HG03280 (cell line): Measurements from ENCODE around the gene VIT.
"Not testable (repeated sequence)": the region's sequence is repeated elsewhere in the genome, so short reads cannot be mapped to it uniquely, and the experiment has no call there.

Experiments
- ATAC-seq: cut with Tn5 transposase; IDR thresholded peaks from one replicate; pipeline ENCODE4 v1.9.1; 2021; ENCODE audit warnings: mild to moderate bottlenecking, moderate library complexity; ENCODE audit not compliant: unreplicated experiment

The VIT gene

DNA sequence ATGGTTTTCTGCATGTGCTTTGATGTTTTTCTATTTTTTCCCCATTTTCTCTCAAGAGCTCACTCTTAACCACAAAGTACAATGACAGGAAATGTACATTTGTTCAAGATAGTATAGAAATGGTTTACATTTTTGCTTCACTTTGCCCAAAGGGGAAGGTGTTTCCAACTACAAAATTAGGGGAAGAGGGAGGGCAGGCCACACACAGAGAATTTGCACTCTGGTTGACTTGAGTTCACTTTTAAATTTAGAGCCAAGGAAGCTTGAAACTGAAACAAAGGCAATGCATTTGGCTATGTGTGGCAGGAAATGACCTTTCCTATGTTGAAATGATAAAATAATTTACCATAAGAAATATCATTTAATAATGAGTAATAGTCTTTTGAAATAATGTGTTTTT is 19.1 kb upstream of the VIT start:
- no peak for ATAC-seq

DNA sequence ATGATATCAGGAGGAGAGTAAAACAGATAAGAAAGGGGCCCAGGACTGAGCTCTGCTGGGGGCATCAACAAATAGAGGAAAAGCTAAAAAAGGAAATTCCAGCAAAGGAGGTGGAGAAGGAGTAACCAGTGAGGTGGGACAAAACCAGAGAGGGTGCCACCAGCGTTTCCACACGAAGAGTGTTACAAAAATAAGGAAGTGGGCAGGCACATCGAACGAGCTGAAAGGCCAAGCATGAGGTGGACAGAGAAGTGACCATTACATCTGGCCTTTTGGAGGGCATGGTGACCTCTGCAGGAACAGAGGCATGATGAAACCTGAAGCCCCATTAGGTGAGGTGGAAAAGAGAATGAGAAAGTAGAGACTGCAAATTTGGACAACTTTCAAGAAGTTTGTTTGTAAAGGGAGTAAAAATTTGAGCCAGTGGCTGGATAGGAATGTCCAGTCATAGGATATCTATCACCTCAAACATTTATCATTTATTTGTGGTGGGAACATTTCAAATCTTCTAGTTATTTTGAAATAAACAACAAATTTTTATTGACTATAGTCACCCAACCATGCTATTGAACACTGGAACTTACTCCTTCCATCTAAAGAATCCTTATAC is 18.4 kb upstream of the VIT start:
- ATAC-seq: no peak

DNA sequence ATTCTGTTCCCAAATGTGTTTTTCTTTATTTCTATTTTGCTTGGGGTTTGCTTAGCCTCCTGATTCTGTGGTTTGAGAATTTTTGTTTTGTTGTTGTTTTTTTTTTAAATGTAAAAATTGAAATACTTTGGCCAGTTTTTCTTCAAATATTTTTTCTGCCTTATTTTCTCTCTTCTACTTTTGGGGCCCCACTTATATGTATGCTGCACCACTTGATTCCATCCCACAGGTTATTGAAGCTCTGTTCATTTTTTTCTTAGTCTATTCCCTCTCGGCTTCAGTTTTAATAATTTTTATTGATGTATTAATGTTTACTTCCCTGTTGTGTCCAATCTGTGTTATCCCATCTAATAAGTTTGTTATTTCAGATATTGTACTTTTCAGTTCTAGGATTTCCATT is 17.7 kb upstream of the VIT start:
- ATAC-seq: no peak

DNA sequence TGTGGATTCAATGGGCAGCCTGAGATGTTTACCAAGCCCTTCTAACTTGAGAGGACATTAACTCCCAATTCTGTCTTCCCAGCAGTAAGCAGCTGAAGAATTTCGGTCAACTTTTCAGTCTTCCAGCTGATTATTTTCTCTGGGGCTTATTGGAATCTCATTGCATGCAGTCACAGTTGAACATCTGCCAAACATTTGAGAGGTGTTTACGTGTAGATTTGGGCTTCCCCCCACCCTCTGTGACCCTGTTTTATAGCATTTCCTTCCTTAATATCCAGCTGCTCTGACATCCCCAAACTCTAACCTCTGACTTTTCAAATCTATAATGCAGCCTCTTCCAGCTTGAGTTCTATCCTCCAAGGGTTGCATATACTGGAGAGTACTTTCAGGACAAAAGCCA is 16.5 kb upstream of the VIT start:
- no peak for ATAC-seq

DNA sequence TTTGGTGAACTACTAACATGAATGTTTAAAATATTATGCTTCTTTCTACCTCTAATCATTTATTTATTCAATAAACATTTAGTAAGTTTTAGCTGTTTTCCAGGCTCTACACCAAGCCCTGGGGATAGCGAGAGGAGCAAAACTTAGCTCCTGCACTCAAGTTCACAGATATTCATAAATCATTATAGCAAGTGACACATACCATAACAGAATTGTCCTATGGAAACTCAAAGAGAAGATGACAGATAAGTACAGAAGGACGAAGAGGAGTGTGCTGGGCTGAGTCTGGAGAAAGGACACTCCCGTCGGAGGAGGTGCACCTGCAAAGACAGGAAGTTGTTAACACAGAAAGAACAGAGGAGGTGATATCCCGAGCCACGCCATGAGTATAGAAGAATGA is 13.9 kb upstream of the VIT start:
- no peak for ATAC-seq

DNA sequence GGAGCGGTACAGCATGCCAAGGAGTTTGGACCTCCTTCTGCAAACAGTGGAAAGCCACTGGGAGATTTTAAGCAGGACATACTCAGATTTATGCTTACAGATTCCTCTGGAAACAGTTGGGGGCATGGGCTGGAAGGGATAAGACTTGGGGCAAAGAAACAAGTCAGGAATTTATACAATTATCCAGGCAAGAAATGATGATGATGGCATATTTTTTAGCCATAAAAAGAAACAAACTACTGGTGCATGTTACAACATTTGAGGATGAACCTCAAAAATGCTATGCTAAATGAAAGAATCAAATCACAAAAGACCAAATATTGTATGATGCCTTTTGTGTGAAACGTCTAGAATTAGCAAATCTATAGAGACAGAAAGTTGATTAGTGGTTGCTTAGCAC is 13.5 kb upstream of the VIT start:
- no peak for ATAC-seq

DNA sequence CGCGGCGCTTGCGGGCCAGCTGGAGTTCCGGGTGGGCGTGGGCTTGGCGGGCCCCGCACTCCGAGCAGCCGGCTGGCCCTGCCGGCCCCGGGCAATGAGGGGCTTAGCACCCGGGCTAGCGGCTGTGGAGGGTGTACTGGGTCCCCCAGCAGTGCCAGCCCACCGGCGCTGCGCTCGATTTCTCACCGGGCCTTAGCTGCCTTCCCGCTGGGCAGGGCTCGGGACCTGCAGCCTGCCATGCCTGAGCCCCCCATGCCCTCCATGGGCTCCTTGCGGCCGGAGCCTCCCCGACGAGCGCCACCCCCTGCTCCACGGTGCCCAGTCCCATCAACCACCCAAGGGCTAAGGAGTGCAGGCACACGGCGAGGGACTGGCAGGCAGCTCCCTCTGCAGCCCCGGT is 8.2 kb upstream of the VIT start:
- not testable (repeated sequence) for ATAC-seq

DNA sequence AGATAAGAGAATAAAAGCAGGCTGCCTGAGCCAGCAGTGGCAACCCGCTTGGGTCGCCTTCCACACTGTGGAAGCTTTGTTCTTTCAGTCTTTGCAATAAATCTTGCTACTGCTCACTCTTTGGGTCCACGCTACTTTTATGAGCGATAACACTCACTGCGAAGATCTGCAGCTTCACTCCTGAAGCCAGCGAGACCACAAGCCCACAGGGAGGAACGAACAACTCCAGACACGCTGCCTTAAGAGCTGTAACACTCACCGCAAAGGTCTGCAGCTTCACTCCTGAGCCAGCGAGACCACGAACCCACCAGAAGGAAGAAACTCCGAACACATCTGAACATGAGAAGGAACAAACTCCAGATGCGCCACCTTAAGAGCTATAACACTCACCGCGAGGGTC is 7.5 kb upstream of the VIT start:
- ATAC-seq: not testable (repeated sequence)

DNA sequence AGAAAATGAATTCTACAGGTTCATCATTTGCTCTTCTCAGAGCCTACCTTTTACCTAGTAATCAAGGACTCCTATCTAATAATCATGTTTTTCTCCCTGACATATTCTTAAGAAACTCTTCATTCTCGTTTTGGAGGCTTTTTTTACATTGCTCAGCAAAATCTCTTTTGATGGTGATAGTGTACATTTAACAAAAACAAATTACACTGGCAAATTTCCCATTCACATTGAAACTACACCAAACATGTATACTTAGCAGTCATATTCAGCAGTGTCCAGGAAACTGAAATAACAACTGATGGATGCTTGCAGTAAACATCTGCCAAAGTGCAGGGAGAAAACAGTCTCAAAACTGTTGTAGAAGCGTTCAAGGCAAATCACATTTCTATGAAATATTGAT is 4.4 kb upstream of the VIT start:
- no peak for ATAC-seq

DNA sequence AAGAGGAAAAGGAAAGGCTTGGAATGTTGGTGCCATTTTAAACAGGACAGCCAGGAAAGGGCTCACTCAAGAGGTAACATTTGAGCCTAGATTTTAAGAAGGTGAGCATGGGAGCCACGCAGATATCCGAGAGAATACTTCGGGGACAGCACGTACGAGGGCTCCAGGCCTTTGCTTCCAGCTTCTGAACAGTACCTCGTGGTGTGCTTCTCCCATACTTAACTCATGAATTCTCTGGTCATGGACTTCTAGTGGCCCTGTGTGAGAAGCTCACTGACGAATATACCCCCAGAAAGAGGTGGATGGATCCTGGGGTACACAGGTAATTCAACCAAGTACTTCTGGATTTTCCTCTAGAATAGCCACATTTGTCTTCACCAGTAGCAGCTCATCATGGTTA is 2.7 kb upstream of the VIT start:
- ATAC-seq: no peak

DNA sequence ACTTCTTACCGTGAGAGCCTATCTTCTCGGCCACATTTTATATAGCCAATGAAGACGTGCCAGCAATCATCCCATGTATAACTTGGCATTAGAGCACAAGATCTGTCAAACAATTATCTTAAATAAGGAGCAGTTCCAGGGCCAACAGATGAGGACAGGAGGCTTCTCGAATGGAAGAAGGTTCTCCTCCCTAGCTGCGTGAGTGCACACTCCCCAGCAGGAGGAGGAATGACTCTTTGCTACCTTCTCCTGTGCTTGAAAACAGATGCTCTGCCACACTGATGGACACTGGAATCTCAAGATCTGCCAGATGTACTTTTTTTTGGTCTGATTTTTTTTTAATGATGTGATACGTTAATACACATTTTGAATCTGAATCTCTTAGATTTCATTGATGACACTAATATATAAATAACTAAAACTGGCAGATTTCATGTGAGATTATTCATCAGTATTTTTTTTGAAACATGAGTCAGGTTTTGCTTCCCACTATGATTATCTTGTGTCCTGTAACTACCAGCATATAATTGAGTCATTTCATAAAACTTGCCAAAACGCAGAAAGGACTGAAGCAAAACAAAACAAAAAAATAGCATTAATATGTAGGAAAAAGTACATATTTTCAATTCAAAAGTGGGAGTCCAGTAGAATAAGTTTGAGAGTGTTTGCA is 626 bp upstream of the VIT start:
- no peak for ATAC-seq

DNA sequence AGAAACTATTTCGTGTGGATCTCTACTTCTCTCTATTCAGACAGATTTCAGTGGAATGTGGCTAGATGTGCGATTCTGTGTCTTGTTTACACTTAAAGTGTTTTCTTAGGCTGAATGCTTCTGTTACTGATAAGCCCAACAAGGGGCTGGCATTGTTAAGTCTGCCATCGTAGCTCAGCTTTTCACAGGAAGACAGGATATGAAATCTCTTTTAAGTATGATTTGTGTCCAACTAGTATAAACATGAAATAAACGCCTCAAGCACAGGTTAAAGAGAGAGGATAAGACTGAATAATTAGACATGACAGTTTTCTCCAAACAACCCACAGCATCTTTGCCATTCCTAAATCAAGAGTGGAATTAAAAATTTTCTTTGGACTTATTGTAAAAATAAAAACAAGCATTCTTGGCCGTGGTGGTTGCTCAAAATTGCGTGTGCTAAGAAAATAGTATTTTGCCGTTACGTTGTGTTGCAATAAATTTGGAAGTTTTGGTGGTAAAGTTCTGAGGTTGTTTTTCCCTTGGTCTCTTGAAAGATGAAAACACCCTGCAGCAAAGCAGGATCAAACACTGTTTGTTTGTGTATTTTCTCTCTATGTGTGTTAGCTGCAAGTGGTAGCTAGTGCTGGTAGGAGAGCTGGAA is 1.0 kb downstream of the VIT start:
- no peak for ATAC-seq

DNA sequence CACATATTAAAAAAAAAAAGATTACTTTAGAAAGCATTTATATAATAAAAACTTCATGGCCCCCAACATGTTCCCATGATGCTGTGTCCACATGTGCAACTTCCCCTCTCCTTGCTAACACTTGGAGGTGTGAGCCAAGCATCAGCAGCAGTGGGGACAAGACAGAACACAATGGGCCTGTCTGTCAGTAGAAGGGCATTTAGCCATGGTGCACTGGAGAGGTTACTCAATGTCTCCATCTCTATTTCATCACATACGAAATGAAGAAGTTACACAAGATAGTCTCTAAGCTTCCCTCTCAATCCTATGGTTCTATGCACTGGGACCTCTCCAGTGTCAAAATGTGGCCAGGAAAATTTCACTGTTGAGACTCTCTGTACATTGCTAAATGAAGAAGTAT is 2.5 kb downstream of the VIT start:
- ATAC-seq: no peak

DNA sequence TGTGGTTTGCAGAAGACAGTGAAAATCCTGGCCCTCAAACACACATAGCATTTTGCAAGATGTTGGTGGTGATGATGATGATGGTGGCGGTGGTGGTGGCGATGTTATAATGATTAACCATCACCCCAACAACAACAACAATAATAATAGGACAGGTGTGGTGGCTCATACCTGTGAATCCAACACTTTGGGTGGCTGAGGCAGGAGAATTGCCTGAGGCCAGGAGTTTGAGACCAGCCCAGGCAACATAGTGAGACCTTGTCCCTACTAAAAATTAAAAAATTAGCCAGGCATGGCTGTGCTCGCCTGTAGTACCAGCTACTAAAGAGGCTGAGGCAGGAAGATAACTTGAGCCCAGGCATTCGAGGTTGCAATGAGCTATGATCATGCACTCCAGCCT is 3.8 kb downstream of the VIT start:
- no peak for ATAC-seq

DNA sequence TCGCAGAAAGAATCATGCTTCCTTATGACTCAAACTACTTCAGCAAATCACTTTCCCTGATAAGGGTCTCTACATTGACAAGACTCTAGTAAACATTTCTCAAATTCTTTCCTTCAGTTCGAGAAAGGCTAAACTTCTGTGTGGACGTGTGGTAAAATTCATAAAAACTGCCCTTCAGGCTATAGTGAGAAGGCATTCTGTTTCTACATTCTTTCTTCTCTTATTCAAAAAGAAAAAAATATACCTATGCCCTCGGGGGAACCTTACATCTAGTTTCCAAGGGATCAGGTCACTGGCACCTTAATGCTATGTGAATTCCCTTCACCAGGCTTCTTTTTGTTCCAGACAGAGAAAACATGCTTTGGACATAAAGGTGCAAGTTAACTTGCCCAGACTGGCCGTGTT is 4.9 kb downstream of the VIT start:
- no peak for ATAC-seq

DNA sequence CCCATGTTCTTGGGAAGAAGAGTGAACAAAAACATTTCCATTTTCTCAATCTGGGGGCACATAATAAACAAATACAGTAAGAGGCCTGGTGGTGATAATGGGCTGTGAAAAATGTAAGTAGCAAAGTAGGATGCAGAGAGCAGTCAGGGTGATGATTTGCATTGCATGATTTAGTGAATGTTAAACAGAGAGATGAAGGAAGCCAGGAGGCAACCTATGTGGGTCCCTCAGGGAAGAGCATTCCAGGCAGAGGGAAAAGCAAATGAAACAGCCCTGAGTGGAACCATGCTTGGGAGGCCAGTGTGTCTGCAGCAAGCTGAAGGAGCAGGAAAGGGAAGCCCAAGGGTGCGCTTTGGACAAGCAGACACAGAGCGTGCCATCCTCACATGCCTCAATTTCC is 5.4 kb downstream of the VIT start:
- ATAC-seq: no peak

DNA sequence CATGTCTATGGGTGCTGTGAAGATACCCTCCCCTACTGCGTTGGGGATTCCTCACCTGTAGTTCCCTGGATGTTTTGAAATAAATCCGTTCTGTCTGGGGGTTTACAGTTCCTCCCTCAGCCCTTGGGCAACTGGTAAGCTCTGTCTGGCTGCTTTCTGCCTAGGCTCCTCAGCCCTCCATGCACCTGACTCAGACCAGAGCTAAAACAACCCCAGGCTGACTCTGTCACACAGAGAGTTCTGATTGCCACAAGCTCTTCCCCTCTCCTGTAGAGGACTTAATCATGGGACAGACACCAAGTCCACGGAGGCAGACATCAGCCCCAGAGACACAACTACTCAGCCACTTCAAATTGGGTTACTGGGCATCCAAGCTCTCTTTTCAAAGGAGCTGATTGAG is 6.3 kb downstream of the VIT start:
- no peak for ATAC-seq

DNA sequence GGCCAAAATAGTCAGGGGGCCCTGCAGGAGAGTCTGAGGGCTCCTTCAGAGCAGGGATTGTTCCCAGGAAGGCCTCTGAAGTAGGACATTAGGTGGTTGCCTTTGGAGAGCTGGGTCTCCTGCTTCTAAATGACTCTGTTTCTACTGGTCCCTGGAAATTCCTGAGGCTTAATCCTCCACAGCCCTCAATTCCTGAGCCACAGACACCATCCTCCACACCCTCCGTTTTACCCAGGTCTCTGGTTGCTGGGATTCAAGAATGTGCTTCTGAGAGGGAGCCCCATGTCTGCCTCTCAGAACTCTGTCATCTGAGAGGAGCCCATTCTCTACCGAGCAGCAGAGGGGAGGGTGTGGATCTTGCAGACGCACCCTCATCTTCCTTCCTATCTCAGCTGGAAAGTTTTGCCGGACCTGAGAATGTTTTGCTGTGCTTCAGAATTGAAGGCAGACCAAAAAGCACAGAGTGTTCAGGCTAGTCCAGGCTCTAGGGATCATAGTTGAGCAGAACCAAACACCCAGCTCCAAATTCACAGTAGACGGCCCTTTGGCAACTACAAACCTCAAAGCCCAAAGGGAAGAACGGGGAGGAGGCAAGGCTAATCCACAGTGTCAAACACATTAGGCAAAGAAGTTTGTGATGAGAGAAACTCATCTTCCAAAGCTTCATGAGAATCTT is 8.1 kb downstream of the VIT start:
- ATAC-seq: no peak

DNA sequence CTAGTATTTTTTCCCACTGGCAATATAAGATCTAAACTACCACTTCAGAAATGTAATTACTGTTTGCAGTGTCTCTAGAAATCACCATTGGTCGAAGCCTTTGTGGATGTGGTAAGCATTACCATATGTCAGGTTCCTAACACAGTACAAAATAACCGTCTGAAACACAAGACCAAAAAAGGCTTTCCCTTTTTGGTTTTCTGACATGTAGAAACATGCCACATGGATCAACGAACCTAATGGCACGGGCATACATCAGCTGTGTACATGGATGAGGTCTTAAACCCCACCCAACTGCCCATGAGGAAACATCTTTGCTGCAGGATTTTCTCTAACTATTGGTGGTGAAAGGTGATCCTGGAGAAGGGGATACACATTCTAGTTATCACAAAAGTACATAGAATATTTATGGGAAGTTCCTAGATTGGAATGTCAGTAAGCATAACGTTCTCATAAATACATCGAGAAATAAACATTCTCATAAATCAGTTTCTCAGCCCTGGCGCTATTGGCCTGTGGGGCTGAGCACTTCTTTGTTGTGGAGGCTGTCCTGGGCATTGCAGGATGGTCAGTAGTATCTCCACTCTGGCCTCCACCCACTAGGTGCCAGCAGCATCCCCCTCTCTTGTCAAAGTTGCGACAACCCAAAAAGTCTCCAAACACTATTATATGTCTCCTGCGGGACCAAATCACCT is 9.0 kb downstream of the VIT start:
- no peak for ATAC-seq

DNA sequence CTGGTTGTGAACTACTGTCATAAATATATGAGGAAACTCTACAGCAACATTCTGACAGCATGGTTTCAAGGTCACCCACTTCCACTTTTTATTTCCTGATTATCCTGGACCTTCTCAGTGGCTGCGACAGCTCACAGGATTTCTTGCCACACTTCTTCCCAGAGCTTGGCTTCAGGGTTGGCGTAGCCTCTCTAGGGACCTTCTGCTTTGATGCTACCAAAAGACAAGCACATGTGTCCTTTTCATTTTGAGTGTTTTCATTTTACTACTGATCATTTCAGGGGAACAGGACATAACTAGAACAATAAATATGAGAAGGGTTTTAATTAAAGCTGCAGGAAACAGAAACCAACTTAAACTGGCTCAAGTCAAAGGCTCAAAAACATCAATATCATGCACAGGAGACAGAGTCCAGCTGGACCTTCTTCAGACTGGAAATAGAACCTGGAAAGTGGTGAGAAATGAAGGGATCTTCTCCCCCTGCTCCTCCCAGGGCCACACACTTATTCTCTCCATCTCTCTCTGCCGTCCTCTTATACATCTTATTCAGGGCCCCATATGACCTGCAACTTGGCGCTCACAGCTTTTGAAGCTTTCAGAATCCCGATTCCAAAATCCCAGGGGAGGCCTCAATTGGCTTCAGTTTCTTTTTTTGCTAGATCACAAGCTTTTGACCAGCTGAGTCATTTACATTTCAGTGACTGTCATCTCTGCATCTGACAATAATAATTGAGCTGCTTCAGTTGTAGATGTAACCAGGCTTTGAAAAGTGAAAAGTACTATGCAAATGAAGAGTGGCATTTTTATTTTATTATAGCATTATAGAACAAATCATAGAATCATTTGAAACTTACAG is 9.7 kb downstream of the VIT start:
- ATAC-seq: no peak

DNA sequence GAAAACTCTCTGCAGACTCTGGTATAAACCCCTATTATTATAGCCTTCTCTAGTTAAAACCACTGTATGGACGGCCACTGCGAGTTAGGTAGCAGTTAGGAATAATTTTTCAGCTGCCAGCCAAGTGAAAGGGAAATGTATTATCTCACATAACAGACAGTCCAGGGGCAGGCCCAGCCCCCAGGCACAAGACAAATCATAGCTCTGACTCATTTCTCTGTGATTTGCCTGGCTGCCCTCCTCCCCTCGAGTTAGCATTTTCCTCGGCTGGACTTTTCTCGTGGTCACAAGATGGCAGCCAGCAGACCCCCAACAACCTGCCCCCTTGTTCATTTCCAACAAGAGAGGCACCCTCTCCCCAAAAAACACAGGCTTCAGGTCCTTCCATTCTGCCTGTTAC is 10.5 kb downstream of the VIT start:
- ATAC-seq: no peak
